ENCODE measurements around the gene COL19A1.
"Not testable (repeated sequence)": the region's sequence is repeated elsewhere in the genome, so short reads cannot be mapped to it uniquely, and the experiment has no call there.

DNA sequence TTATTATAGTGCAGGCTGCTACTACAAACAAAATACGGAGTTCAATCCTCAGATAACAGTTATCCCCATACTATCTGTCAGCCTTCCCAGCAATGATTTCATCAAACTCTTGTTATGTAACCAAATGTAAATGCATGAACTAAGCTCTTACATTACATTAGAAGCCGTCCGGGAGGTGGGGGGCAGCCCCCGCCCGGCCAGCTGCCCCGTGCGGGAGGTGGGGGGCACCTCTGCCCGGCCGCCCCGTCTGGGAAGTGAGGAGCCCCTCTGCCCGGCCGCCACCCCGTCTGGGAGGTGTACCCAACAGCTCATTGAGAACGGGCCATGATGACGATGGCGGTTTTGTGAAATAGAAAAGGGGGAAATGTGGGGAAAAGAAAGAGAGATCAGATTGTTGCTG lies 99.6 kb downstream of the COL19A1 start:
- TF ChIP-seq, protein P1, sequence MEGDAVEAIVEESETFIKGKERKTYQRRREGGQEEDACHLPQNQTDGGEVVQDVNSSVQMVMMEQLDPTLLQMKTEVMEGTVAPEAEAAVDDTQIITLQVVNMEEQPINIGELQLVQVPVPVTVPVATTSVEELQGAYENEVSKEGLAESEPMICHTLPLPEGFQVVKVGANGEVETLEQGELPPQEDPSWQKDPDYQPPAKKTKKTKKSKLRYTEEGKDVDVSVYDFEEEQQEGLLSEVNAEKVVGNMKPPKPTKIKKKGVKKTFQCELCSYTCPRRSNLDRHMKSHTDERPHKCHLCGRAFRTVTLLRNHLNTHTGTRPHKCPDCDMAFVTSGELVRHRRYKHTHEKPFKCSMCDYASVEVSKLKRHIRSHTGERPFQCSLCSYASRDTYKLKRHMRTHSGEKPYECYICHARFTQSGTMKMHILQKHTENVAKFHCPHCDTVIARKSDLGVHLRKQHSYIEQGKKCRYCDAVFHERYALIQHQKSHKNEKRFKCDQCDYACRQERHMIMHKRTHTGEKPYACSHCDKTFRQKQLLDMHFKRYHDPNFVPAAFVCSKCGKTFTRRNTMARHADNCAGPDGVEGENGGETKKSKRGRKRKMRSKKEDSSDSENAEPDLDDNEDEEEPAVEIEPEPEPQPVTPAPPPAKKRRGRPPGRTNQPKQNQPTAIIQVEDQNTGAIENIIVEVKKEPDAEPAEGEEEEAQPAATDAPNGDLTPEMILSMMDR (IDR thresholded peaks at IDR 0.05; ENCODE audit: low read length): not testable (repeated sequence)
- TF ChIP-seq EZH2phosphoT487 (IDR thresholded peaks at IDR 0.05; ENCODE audit: low read length); EZH2 (optimal IDR thresholded peaks at IDR 0.05; ENCODE audit: low read depth, low read length): not testable (repeated sequence)

Measured in MM.1S (cell line).